GM12878 (cell line): ENCODE results near the gene TRMT44. TPM values are rescaled to one million over a fixed set of nuclear protein-coding genes. Genes with fewer than 3 reads are reported as not detected.

Experiments
- ATAC-seq: fragments of 200-7000 bp; cut with Tn5 transposase; 3 replicates; pipeline ENCODE4 v1.9.1; 2020; ENCODE audit warnings: mild to moderate bottlenecking, moderate library complexity
- BruUV-seq: library from RNA; stranded (reverse); fragments of 400-500 nt; replicated peaks from 2 replicates; lab custom pipeline; 2021; lab: Mats Ljungman, UMichigan
- CTCF ChIA-PET: fragments of 300-600 bp; sonication (Branson Sonifier 250); formaldehyde crosslinking; extraction: SDS; loops from one replicate; lab custom pipeline; 2021; ENCODE audit warnings: inconsistent platforms; lab: Yijun Ruan, JAX
- POLR2A ChIA-PET: fragments of 350-600 bp; formaldehyde crosslinking; extraction: SDS; loops from one replicate; lab custom pipeline; 2021; ENCODE audit warnings: inconsistent platforms; lab: Charles Lee
- RAD21 ChIA-PET: fragments of 300-600 bp; sonication (Branson Sonifier 250); formaldehyde crosslinking; loops from one replicate; lab custom pipeline; 2023; ENCODE audit warnings: antibody characterized with exemption; ENCODE audit not compliant: unreplicated experiment; lab: Charles Lee
- SMC1A ChIA-PET: fragments of 300-600 bp; sonication (Branson Sonifier 250); formaldehyde crosslinking; loops from one replicate; lab custom pipeline; 2023; ENCODE audit not compliant: unreplicated experiment, uncharacterized antibody; lab: Charles Lee
- DNase-seq: peaks from one replicate; pipeline ENCODE4 v3.0.0-alpha.2; 2011; ENCODE audit warnings: low read depth, low spot score
- FAIRE-seq: peaks from 3 replicates; lab custom pipeline; 2011; peaks lifted over from hg19 to GRCh38; lab: Jason Lieb, UNC
- H2AFZ ChIP-seq: 2 replicates; pipeline ENCODE4 v1.6.0; 2011; ENCODE audit warnings: low read depth, low read length, control low read depth; ENCODE audit not compliant: control insufficient read depth
- H3K27ac ChIP-seq: 2 replicates; pipeline ENCODE4 v1.5.1; 2011; ENCODE audit warnings: control low read depth; ENCODE audit not compliant: control insufficient read depth, insufficient read depth
- H3K27me3 ChIP-seq, 2 experiments: replicated peaks in 1 of 2; 2 replicates each; pipeline versions ENCODE4 v1.6.0 to v1.6.1; 2011; ENCODE audit warnings: low read length in 1 of 2; ENCODE audit not compliant: control insufficient read depth in 2 of 2, insufficient read depth in 2 of 2
- H3K36me3 ChIP-seq, 2 experiments: 2 replicates each; pipeline ENCODE4 v1.5.1; 2011; ENCODE audit warnings: low read length in 1 of 2; ENCODE audit not compliant: control insufficient read depth in 2 of 2, insufficient read depth in 2 of 2
- H3K4me1 ChIP-seq: 2 replicates; pipeline ENCODE4 v1.6.1; 2011; ENCODE audit warnings: mild to moderate bottlenecking, low read length, moderate library complexity, mixed read lengths; ENCODE audit not compliant: control insufficient read depth, insufficient read depth
- H3K4me2 ChIP-seq: 2 replicates; pipeline ENCODE4 v1.6.0; 2011; ENCODE audit warnings: control low read depth; ENCODE audit not compliant: control insufficient read depth, insufficient read depth
- H3K4me3 ChIP-seq: fragments of 200-600 bp; sonication (generic); 2 replicates; pipeline ENCODE4 v1.5.1; 2016
- H3K79me2 ChIP-seq: 2 replicates; pipeline ENCODE4 v1.6.0; 2011; ENCODE audit warnings: low read length; ENCODE audit not compliant: control insufficient read depth, insufficient read depth
- H3K9ac ChIP-seq: 2 replicates; pipeline ENCODE4 v1.8.0; 2011; ENCODE audit warnings: low read length, control low read depth, mixed read lengths; ENCODE audit not compliant: control insufficient read depth, insufficient read depth
- H3K9me3 ChIP-seq: replicated peaks from 3 replicates; pipeline ENCODE4 v1.5.1; 2011; ENCODE audit warnings: mild to moderate bottlenecking, low read length; ENCODE audit not compliant: control insufficient read depth, insufficient read depth
- H4K20me1 ChIP-seq: 2 replicates; pipeline ENCODE4 v1.6.0; 2011; ENCODE audit not compliant: control insufficient read depth, insufficient read depth
- CHD2 ChIP-seq: IDR thresholded peaks from 2 replicates; pipeline ENCODE4 v1.6.1; 2011; ENCODE audit warnings: low read depth, low read length, improper control_type of control experiment, borderline replicate concordance
- EP300 ChIP-seq, 2 experiments: fragments of 150-350 bp in 1 of 2; IDR thresholded peaks; 2 replicates each; pipeline ENCODE4 v1.6.1; 2011 to 2012; ENCODE audit warnings: low read depth in 2 of 2, low read length in 2 of 2, borderline replicate concordance in 1 of 2, improper control_type of control experiment in 1 of 2, inconsistent platforms in 1 of 2; ENCODE audit not compliant: control insufficient read depth in 1 of 2
- KDM1A ChIP-seq: fragments of 200-600 bp; sonication (generic); IDR thresholded peaks from 2 replicates; pipeline ENCODE4 v1.6.1; 2016; ENCODE audit warnings: borderline replicate concordance
- MXI1 ChIP-seq: fragments of 150-350 bp; IDR thresholded peaks from 2 replicates; pipeline ENCODE4 v1.6.1; 2011; ENCODE audit warnings: low read depth, mild to moderate bottlenecking, inconsistent platforms, low read length, improper control_type of control experiment
- PAX8 ChIP-seq: fragments of 450-650 bp; IDR thresholded peaks from 2 replicates; pipeline ENCODE4 v1.6.1; 2017; ENCODE audit warnings: mild to moderate bottlenecking, moderate library complexity
- POLR2AphosphoS2 ChIP-seq: IDR thresholded peaks from 2 replicates; pipeline ENCODE4 v1.6.1; 2011; ENCODE audit warnings: low read depth, mild to moderate bottlenecking, low read length, improper control_type of control experiment, moderate library complexity
- RCOR1 ChIP-seq: conservative IDR thresholded peaks from 2 replicates; pipeline ENCODE4 v1.6.1; 2012; ENCODE audit warnings: low read depth, low read length, improper control_type of control experiment
- WRNIP1 ChIP-seq: IDR thresholded peaks from 2 replicates; pipeline ENCODE4 v1.6.1; 2011; ENCODE audit warnings: low read depth, low read length, improper control_type of control experiment, borderline replicate concordance
- ZNF217 ChIP-seq: fragments of 450-650 bp; IDR thresholded peaks from 2 replicates; pipeline ENCODE4 v1.6.1; 2017; ENCODE audit warnings: antibody characterized with exemption, mild to moderate bottlenecking
- ZZZ3 ChIP-seq: IDR thresholded peaks from 2 replicates; pipeline ENCODE4 v1.6.1; 2011; ENCODE audit warnings: low read depth; ENCODE audit not compliant: control insufficient read depth, insufficient read length
- WGBS: methylation state at CpG from one replicate; pipeline ENCODE4 v1.1.6; 2016; ENCODE audit warnings: low lambda C conversion rate; ENCODE audit not compliant: insufficient replicate concordance, insufficient coverage; ENCODE audit errors: missing lambda C conversion rate; 5-methylcytosine and 5-hydroxymethylcytosine counted together
- in situ Hi-C: fragments of 300-500 bp; cut with MboI; formaldehyde crosslinking; loops from 9 replicates; pipeline ENCODE4 v1.14.3; 2018; ENCODE audit warnings: mixed read lengths
- intact Hi-C: fragments of 100-400 bp; cut with micrococcal nuclease; formaldehyde crosslinking; loops from one replicate; pipeline ENCODE4 v1.14.2; 2022; ENCODE audit not compliant: unreplicated experiment
- polyA plus RNA-seq, 11 experiments: library from polyadenylated mRNA; depleted of rRNA in 4 of 11; unstranded in 6 of 11; stranded (reverse) in 5 of 11; fragments of >200 nt; fragmentation: Nextera tagmentation in 4 of 11; fragmentation: Illumina TruSeq in 1 of 11; extraction: Ambion mirVana in 4 of 11; extraction: Trizol in 1 of 11; gene quantifications; 1 replicate in 1 of 11; 2 replicates in 10 of 11; pipeline versions ENCODE4 v1.2.1 to v1.2.3, GENCODE V29; 2011 to 2016; ENCODE audit warnings: inconsistent platforms in 2 of 11, missing spikeins in 2 of 11, low read depth in 1 of 11
- total RNA-seq, 4 experiments: library from RNA; depleted of rRNA in 3 of 4; stranded (reverse); fragments of >200 nt in 3 of 4; fragmentation: Illumina TruSeq in 1 of 4; extraction: Trizol in 1 of 4; gene quantifications; 2 replicates each; pipeline versions ENCODE4 v1.2.1 to v1.2.3, GENCODE V29; 2013 to 2021

TRMT44 gene
- total and polyA plus RNA-seq, 10 of the 15 experiments (the other 5 are each of a cell fraction or from before 2014, with no cell fraction given) = 1.3 to 18.5 (median 10.1) TPM

DNA sequence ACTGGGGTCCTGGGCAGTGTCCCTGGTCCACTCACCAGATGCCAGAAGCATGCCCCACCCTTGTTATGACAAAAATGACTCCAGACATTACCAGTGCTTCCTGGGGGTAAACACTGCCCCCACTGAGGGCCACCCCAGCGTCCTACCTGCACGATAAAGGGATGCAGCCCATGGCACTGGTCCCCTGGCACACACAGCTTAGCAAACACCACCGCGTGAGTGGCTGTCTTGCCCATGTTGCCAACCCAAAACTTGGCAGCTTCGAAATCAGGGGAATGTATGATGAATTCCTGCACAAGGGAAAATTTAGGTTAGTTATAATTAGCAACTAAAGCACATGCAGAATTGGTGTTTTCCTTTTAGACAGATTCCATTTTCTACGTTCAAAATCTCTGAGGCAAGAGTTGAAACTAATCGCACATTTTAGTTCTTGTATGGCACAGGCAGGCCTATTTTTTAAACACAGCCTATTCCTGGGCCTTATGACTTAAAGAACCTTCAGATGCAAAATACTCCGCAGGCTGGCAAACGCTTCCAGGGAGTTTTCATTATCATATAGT lies 30.4 kb upstream of the TRMT44 start:
- intact Hi-C loops = no loop called here
- ChIA-PET SMC1A (interaction anchor here (2.3 kb wide), 1 partner anchor 10 kb away, joined by 7 read pairs; no protein-coding TSS in a partner anchor), RAD21 (interaction anchor here (0.8 to 1.5 kb wide), 2 partner anchors 10 to 233 kb away, joined by 3 to 5 read pairs; no protein-coding TSS in a partner anchor), POLR2A (no interaction called here), CTCF (interaction anchor here (0.7 kb wide), 1 partner anchor 185 kb away, joined by 3 read pairs; no protein-coding TSS in a partner anchor)
- Histone ChIP-seq H3K4me1 (no peaks in the 10 kb centered on the region), H4K20me1 (no peaks in the 10 kb centered on the region), H3K27me3 (no peaks in the 10 kb centered on the region), H3K9me3 (no peaks in the 10 kb centered on the region), H3K36me3 (peaks cover 9 to 21% of the 10 kb centered on the region in 2 experiments), H3K27ac (no peak overlapping the region), H3K4me2 (no peak overlapping the region), H3K4me3 (no peak overlapping the region), H2AFZ (no peak overlapping the region), H3K9ac (no peak overlapping the region), H3K79me2 (no peaks in the 10 kb centered on the region)
- FAIRE-seq (no peak), ATAC-seq (no peak), DNase-seq (no peak)
- TF ChIP-seq EP300 (IDR thresholded peaks at IDR 0.05; ENCODE audit: borderline replicate concordance in 1 of 2, control insufficient read depth in 1 of 2, low read depth in 2 of 2, low read length in 2 of 2) (no peak), POLR2AphosphoS2 (no peak), KDM1A (no peak), MXI1 (no peak), ZZZ3 (no peak), CHD2 (no peak), ZNF217 (no peak), WRNIP1 (no peak), PAX8 (no peak), RCOR1 (no peak)
- in situ Hi-C loops = no loop called here
- 98% methylated on average over 9 of the region's 9 CpGs for WGBS
- BruUV-seq = no TSS peak
